Mucosa of rectum (tissue), 2 donors: ENCODE measurements around the gene SMG9.
A peak's percentile ranks its signal among the peaks of the same experiment; 100 is the strongest.

Source experiments
- H3K27ac ChIP-seq, 2 donors: one replicate each; pipeline ENCODE4 v1.7.0; 2013; ENCODE audit warnings: inconsistent platforms in 2 of 2, low read depth in 2 of 2, low read length in 2 of 2
- H3K27me3 ChIP-seq, 2 donors: one replicate each; pipeline ENCODE4 v1.7.0; 2013; ENCODE audit warnings: low read length in 2 of 2; ENCODE audit not compliant: control insufficient read depth in 2 of 2, insufficient read depth in 2 of 2
- H3K36me3 ChIP-seq, 2 donors: one replicate each; pipeline ENCODE4 v1.7.0; 2013; ENCODE audit warnings: low read length in 2 of 2; ENCODE audit not compliant: control insufficient read depth in 2 of 2, insufficient read depth in 2 of 2
- H3K4me1 ChIP-seq, 2 donors: one replicate each; pipeline ENCODE4 v1.7.0; 2013; ENCODE audit warnings: low read length in 2 of 2, mild to moderate bottlenecking in 1 of 2; ENCODE audit not compliant: control insufficient read depth in 2 of 2, insufficient read depth in 2 of 2
- H3K4me3 ChIP-seq, 2 donors: one replicate each; pipeline ENCODE4 v1.7.0; 2013; ENCODE audit warnings: low read length in 2 of 2
- H3K9ac ChIP-seq, 2 donors: one replicate each; pipeline ENCODE4 v1.7.0; 2013; ENCODE audit warnings: low read length in 2 of 2, low read depth in 1 of 2, mild to moderate bottlenecking in 1 of 2
- H3K9me3 ChIP-seq, 2 donors: one replicate each; pipeline ENCODE4 v1.7.0; 2013; ENCODE audit warnings: low read length in 2 of 2; ENCODE audit not compliant: control insufficient read depth in 2 of 2
- donor health status: healthy.
- donor health status: Normal muscosa, but diverticular disease.

The SMG9 gene

GRCh38 chr19:43699506-43700394, 55.0 kb downstream of the SMG9 start:
- peak overlapping the region; percentile 24 to 61 for H3K9ac ChIP-seq
- peaks cover 19 to 25% of the 10 kb centered on the region in 2 donors for H3K4me1 ChIP-seq
- H3K27ac ChIP-seq, result peak overlapping the region; percentile 85
- peak overlapping the region in 1 of 2 donors; percentile 51 for H3K4me3 ChIP-seq
- peaks cover 2% of the 10 kb centered on the region in 2 donors for H3K27me3 ChIP-seq
- no peaks in the 10 kb centered on the region for H3K36me3 ChIP-seq
- peaks cover 0 to 2% of the 10 kb centered on the region in 2 donors for H3K9me3 ChIP-seq

- no peak overlapping the region for H3K9ac ChIP-seq
- H3K36me3 ChIP-seq, result no peaks in the 10 kb centered on the region
- peaks cover 0 to 2% of the 10 kb centered on the region in 2 donors for H3K9me3 ChIP-seq
- H3K4me1 ChIP-seq, result peaks cover 23 to 28% of the 10 kb centered on the region in 2 donors
- H3K27me3 ChIP-seq, result peaks cover 2 to 3% of the 10 kb centered on the region in 2 donors
- H3K27ac ChIP-seq, result no peak overlapping the region
- H3K4me3 ChIP-seq, result no peak overlapping the region
Observed at GRCh38 chr19:43697295-43697694, 57.5 kb downstream of the SMG9 start.

GRCh38 chr19:43695985-43696704, 58.6 kb downstream of the SMG9 start:
- Histone ChIP-seq H3K4me3 (no peak overlapping the region), H3K36me3 (no peaks in the 10 kb centered on the region), H3K27ac (no peak overlapping the region), H3K27me3 (peaks cover 2 to 5% of the 10 kb centered on the region in 2 donors), H3K9ac (no peak overlapping the region), H3K4me1 (peaks cover 20 to 23% of the 10 kb centered on the region in 2 donors), H3K9me3 (peaks cover 5% of the 10 kb centered on the region in 2 donors)

- Histone ChIP-seq H3K9ac (no peak overlapping the region), H3K4me3 (no peak overlapping the region), H3K4me1 (peaks cover 9 to 12% of the 10 kb centered on the region in 2 donors), H3K9me3 (peaks cover 5% of the 10 kb centered on the region in 2 donors), H3K27me3 (peaks cover 2 to 5% of the 10 kb centered on the region in 2 donors), H3K27ac (peak overlapping the region in 1 of 2 donors; percentile 11), H3K36me3 (no peaks in the 10 kb centered on the region)
Observed at GRCh38 chr19:43694553-43694952, 60.2 kb downstream of the SMG9 start.

- H3K27ac ChIP-seq, result no peak overlapping the region
- H3K27me3 ChIP-seq, result peaks cover 0 to 5% of the 10 kb centered on the region in 2 donors
- H3K4me1 ChIP-seq, result peaks cover 7 to 9% of the 10 kb centered on the region in 2 donors
- H3K36me3 ChIP-seq, result no peaks in the 10 kb centered on the region
- H3K4me3 ChIP-seq, result no peak overlapping the region
- peaks cover 5% of the 10 kb centered on the region in 2 donors for H3K9me3 ChIP-seq
- no peak overlapping the region for H3K9ac ChIP-seq
Observed at GRCh38 chr19:43692877-43693276, 61.9 kb downstream of the SMG9 start.

GRCh38 chr19:43692385-43692784, 62.4 kb downstream of the SMG9 start:
- H3K4me1 ChIP-seq, result peaks cover 7 to 9% of the 10 kb centered on the region in 2 donors
- no peak overlapping the region for H3K4me3 ChIP-seq
- H3K27ac ChIP-seq, result no peak overlapping the region
- peaks cover 0 to 4% of the 10 kb centered on the region in 2 donors for H3K27me3 ChIP-seq
- H3K9me3 ChIP-seq, result peaks cover 5% of the 10 kb centered on the region in 2 donors
- no peak overlapping the region for H3K9ac ChIP-seq
- no peaks in the 10 kb centered on the region for H3K36me3 ChIP-seq

- H3K4me1 ChIP-seq, result peaks cover 7 to 9% of the 10 kb centered on the region in 2 donors
- H3K9me3 ChIP-seq, result peaks cover 5% of the 10 kb centered on the region in 2 donors
- no peaks in the 10 kb centered on the region for H3K36me3 ChIP-seq
- no peak overlapping the region for H3K27ac ChIP-seq
- no peak overlapping the region for H3K9ac ChIP-seq
- H3K4me3 ChIP-seq, result no peak overlapping the region
- H3K27me3 ChIP-seq, result peaks cover 0 to 3% of the 10 kb centered on the region in 2 donors
Observed at GRCh38 chr19:43691755-43692154, 63.0 kb downstream of the SMG9 start.

GRCh38 chr19:43690890-43691289, 63.9 kb downstream of the SMG9 start:
- Histone ChIP-seq H3K4me1 (peaks cover 7 to 9% of the 10 kb centered on the region in 2 donors), H3K36me3 (no peaks in the 10 kb centered on the region), H3K9ac (no peak overlapping the region), H3K4me3 (no peak overlapping the region), H3K9me3 (peaks cover 4 to 5% of the 10 kb centered on the region in 2 donors), H3K27ac (no peak overlapping the region), H3K27me3 (peaks cover 0 to 3% of the 10 kb centered on the region in 2 donors)

- H3K36me3 ChIP-seq, result no peaks in the 10 kb centered on the region
- H3K9me3 ChIP-seq, result peaks cover 4 to 5% of the 10 kb centered on the region in 2 donors
- H3K9ac ChIP-seq, result no peak overlapping the region
- H3K4me1 ChIP-seq, result peaks cover 7 to 9% of the 10 kb centered on the region in 2 donors
- H3K4me3 ChIP-seq, result no peak overlapping the region
- H3K27me3 ChIP-seq, result peaks cover 0 to 3% of the 10 kb centered on the region in 2 donors
- H3K27ac ChIP-seq, result no peak overlapping the region
Observed at GRCh38 chr19:43690444-43690843, 64.3 kb downstream of the SMG9 start.
